ENCODE results near the gene LY6G5B.

Gene LY6G5B

GRCh38 chr6:31634131-31634530 lies 35.6 kb upstream of the LY6G5B start:
- Mint-ChIP-seq H3K4me3 (no peak overlapping the region), H3K27ac (no peak overlapping the region), H3K4me1 (peaks cover 34% of the 10 kb centered on the region), H3K9me3 (no peaks in the 10 kb centered on the region), H3K27me3 (no peaks in the 10 kb centered on the region)
- DNase-seq (no peak), ATAC-seq (no peak)

- Mint-ChIP-seq H3K4me3 (no peak overlapping the region), H3K27ac (peak overlapping the region; percentile 54 to 75), H3K27me3 (no peaks in the 10 kb centered on the region), H3K4me1 (peaks cover 41% of the 10 kb centered on the region), H3K9me3 (no peaks in the 10 kb centered on the region)
- no peak for DNase-seq
- ATAC-seq: no peak
Measured at GRCh38 chr6:31634969-31635575, 34.7 kb upstream of the LY6G5B start.

- DNase-seq (no peak), ATAC-seq (no peak)
- Mint-ChIP-seq H3K4me3 (peak overlapping the region in 1 of 2 donors; percentile 24), H3K27ac (peak overlapping the region in 1 of 2 donors; percentile 89), H3K4me1 (peaks cover 37% of the 10 kb centered on the region), H3K9me3 (no peaks in the 10 kb centered on the region), H3K27me3 (no peaks in the 10 kb centered on the region)
Measured at GRCh38 chr6:31636698-31637596, 32.8 kb upstream of the LY6G5B start.

- no peak for ATAC-seq
Measured at GRCh38 chr6:31639043-31639442, 30.7 kb upstream of the LY6G5B start.

GRCh38 chr6:31639449-31639861 lies 30.3 kb upstream of the LY6G5B start:
- peak; percentile 38 for ATAC-seq
- DNase-seq: no peak
- H3K9me3 Mint-ChIP-seq: no peaks in the 10 kb centered on the region
- H3K27me3 Mint-ChIP-seq: no peaks in the 10 kb centered on the region
- peaks cover 21% of the 10 kb centered on the region for H3K4me1 Mint-ChIP-seq
- H3K27ac Mint-ChIP-seq: peak overlapping the region; percentile 14 to 61
- H3K4me3 Mint-ChIP-seq: no peak overlapping the region

More at GRCh38 chr6:31639043-31639442, 30.7 kb upstream of the LY6G5B start:
- peak overlapping the region; percentile 3 to 27 for H3K27ac Mint-ChIP-seq
- H3K27me3 Mint-ChIP-seq: no peaks in the 10 kb centered on the region
- no peak overlapping the region for H3K4me3 Mint-ChIP-seq
- peaks cover 24% of the 10 kb centered on the region for H3K4me1 Mint-ChIP-seq
- no peak for DNase-seq
- H3K9me3 Mint-ChIP-seq: no peaks in the 10 kb centered on the region

- DNase-seq (no peak), ATAC-seq (no peak)
- no peak overlapping the region for H3K27ac Mint-ChIP-seq
Measured at GRCh38 chr6:31640612-31641011, 29.2 kb upstream of the LY6G5B start.

GRCh38 chr6:31641370-31641769 lies 28.4 kb upstream of the LY6G5B start:
- H3K4me1 Mint-ChIP-seq: peaks cover 27% of the 10 kb centered on the region
- no peak for ATAC-seq
- H3K27me3 Mint-ChIP-seq: no peaks in the 10 kb centered on the region
- no peak overlapping the region for H3K27ac Mint-ChIP-seq
- no peak overlapping the region for H3K4me3 Mint-ChIP-seq
- no peak for DNase-seq
- H3K9me3 Mint-ChIP-seq: no peaks in the 10 kb centered on the region

More at GRCh38 chr6:31640612-31641011, 29.2 kb upstream of the LY6G5B start:
- Mint-ChIP-seq H3K27me3 (no peaks in the 10 kb centered on the region), H3K9me3 (no peaks in the 10 kb centered on the region), H3K4me3 (no peak overlapping the region), H3K4me1 (peaks cover 27% of the 10 kb centered on the region)

GRCh38 chr6:31642798-31643570 lies 26.8 kb upstream of the LY6G5B start:
- Mint-ChIP-seq H3K27ac (peak overlapping the region in 1 of 2 donors; percentile 67), H3K27me3 (no peaks in the 10 kb centered on the region)

GRCh38 chr6:31643818-31644454 lies 25.8 kb upstream of the LY6G5B start:
- no peaks in the 10 kb centered on the region for H3K27me3 Mint-ChIP-seq
- no peak overlapping the region for H3K4me3 Mint-ChIP-seq
- H3K9me3 Mint-ChIP-seq: no peaks in the 10 kb centered on the region
- peaks cover 25% of the 10 kb centered on the region for H3K4me1 Mint-ChIP-seq
- H3K27ac Mint-ChIP-seq: peak overlapping the region in 1 of 2 donors; percentile 19
- no peak for ATAC-seq
- no peak for DNase-seq

More at GRCh38 chr6:31642798-31643570, 26.8 kb upstream of the LY6G5B start:
- no peaks in the 10 kb centered on the region for H3K9me3 Mint-ChIP-seq
- DNase-seq (no peak), ATAC-seq (no peak)
- H3K4me1 Mint-ChIP-seq: peaks cover 26% of the 10 kb centered on the region
- H3K4me3 Mint-ChIP-seq: no peak overlapping the region

- no peak for DNase-seq
- Mint-ChIP-seq H3K4me1 (peaks cover 29% of the 10 kb centered on the region), H3K27ac (no peak overlapping the region), H3K4me3 (no peak overlapping the region), H3K27me3 (no peaks in the 10 kb centered on the region), H3K9me3 (no peaks in the 10 kb centered on the region)
- ATAC-seq: no peak
Measured at GRCh38 chr6:31645325-31645724, 24.5 kb upstream of the LY6G5B start.

- peak overlapping the region; percentile 94 to 100 for H3K4me3 Mint-ChIP-seq
- peak overlapping the region; percentile 97 to 99 for H3K27ac Mint-ChIP-seq
- ATAC-seq: peak; percentile 64
- peaks cover 61% of the 10 kb centered on the region for H3K4me1 Mint-ChIP-seq
- no peaks in the 10 kb centered on the region for H3K9me3 Mint-ChIP-seq
- DNase-seq: no peak
- no peaks in the 10 kb centered on the region for H3K27me3 Mint-ChIP-seq
Measured at GRCh38 chr6:31651602-31652191, 18.1 kb upstream of the LY6G5B start.

GRCh38 chr6:31652925-31653724 lies 16.7 kb upstream of the LY6G5B start:
- H3K4me1 Mint-ChIP-seq: peaks cover 67% of the 10 kb centered on the region
- H3K27me3 Mint-ChIP-seq: no peaks in the 10 kb centered on the region
- ATAC-seq (peak; percentile 80), DNase-seq (no peak)
- H3K9me3 Mint-ChIP-seq: no peaks in the 10 kb centered on the region
- H3K27ac Mint-ChIP-seq: peak overlapping the region; percentile 97 to 99
- H3K4me3 Mint-ChIP-seq: peak overlapping the region; percentile 94 to 100

GRCh38 chr6:31654574-31655348 lies 15.0 kb upstream of the LY6G5B start:
- no peaks in the 10 kb centered on the region for H3K9me3 Mint-ChIP-seq
- no peak overlapping the region for H3K4me3 Mint-ChIP-seq
- H3K27me3 Mint-ChIP-seq: no peaks in the 10 kb centered on the region
- no peak for ATAC-seq
- H3K27ac Mint-ChIP-seq: no peak overlapping the region
- no peak for DNase-seq
- peaks cover 72% of the 10 kb centered on the region for H3K4me1 Mint-ChIP-seq

Data from stimulated activated naive CD8-positive, alpha-beta T cell treated with anti-CD3 and anti-CD28 coated beads, Interleukin-15, amount 100 ng/mL, for 72 hours (primary cell).